Measurements from ENCODE around the gene TMEM60. TPM values are rescaled to one million over a fixed set of nuclear protein-coding genes. Genes with fewer than 3 reads are reported as not detected.
A peak's percentile ranks its signal among the peaks of the same experiment; 100 is the strongest.

The TMEM60 gene
- total and polyA plus RNA-seq, 2 of the 13 experiments (the other 11 are each of a cell fraction or from before 2014, with no cell fraction given) = 25.6 to 27.7 TPM

- TF ChIP-seq NR2F2 (IDR thresholded peaks at IDR 0.05; ENCODE audit: borderline replicate concordance, low read depth) = no peak
- TF ChIP-seq, protein P1, sequence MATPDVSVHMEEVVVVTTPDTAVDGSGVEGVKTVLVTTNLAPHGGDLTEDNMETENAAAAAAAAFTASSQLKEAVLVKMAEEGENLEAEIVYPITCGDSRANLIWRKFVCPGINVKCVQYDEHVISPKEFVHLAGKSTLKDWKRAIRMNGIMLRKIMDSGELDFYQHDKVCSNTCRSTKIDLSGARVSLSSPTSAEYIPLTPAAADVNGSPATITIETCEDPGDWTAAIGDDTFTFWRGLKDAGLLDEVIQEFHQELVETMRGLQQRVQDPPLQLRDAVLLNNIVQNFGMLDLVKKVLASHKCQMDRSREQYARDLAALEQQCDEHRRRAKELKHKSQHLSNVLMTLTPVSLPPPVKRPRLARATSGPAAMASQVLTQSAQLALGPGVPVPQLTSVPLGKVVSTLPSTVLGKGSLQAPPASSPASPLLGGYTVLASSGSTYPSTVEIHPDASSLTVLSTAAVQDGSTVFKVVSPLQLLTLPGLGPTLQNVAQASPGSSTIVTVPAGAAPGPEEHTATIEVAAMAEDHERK (CRISPR knock-in tag; IDR thresholded peaks at IDR 0.05; ENCODE audit: low read depth) = no peak; the same call in 1 of the 2 replicates
- TF ChIP-seq ZNF264 (CRISPR knock-in tag; IDR thresholded peaks at IDR 0.05) = peak; percentile 38; the same call in 1 of the 2 replicates
- TF ChIP-seq REPIN1 (CRISPR knock-in tag; IDR thresholded peaks at IDR 0.05; ENCODE audit: borderline replicate concordance, low read depth) = peak; percentile 71
- peak; percentile 31; the same call in 1 of the 2 replicates for TF ChIP-seq ZNF446 (CRISPR knock-in tag; IDR thresholded peaks at IDR 0.05)
- TF ChIP-seq GATAD2A (CRISPR knock-in tag; IDR thresholded peaks at IDR 0.05) = peak; percentile 50
- TF ChIP-seq CHD2 (IDR thresholded peaks at IDR 0.05; ENCODE audit: low read depth, low read length) = peak; percentile 74
- peak; percentile 59 for TF ChIP-seq KAT8 (CRISPR knock-in tag; IDR thresholded peaks at IDR 0.05)
- no peak; the same call in 1 of the 2 replicates for TF ChIP-seq ZSCAN12 (CRISPR knock-in tag; IDR thresholded peaks at IDR 0.05)
- peak; percentile 18; the same call in 1 of the 2 replicates for TF ChIP-seq ARNTL (CRISPR knock-in tag; IDR thresholded peaks at IDR 0.05)
- no peak for TF ChIP-seq ZNF225 (CRISPR knock-in tag; IDR thresholded peaks at IDR 0.05)
- TF ChIP-seq, protein P2, sequence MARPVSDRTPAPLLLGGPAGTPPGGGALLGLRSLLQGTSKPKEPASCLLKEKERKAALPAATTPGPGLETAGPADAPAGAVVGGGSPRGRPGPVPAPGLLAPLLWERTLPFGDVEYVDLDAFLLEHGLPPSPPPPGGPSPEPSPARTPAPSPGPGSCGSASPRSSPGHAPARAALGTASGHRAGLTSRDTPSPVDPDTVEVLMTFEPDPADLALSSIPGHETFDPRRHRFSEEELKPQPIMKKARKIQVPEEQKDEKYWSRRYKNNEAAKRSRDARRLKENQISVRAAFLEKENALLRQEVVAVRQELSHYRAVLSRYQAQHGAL (CRISPR knock-in tag; IDR thresholded peaks at IDR 0.05; ENCODE audit: not compliant biosample characterization) = no peak
- no peak for TF ChIP-seq FOXJ3 (CRISPR knock-in tag; IDR thresholded peaks at IDR 0.05; ENCODE audit: borderline replicate concordance)
- no peak; the same call in 1 of the 2 replicates for TF ChIP-seq SALL2 (CRISPR knock-in tag; IDR thresholded peaks at IDR 0.05)
- 0 out of 2 replicates have a peak, but pooled peaks have one; percentile 56 for TF ChIP-seq ZNF235 (CRISPR knock-in tag; IDR thresholded peaks at IDR 0.05; ENCODE audit: borderline replicate concordance)
- peak; percentile 52; the same call in 1 of the 2 replicates for TF ChIP-seq ZNF34 (CRISPR knock-in tag; IDR thresholded peaks at IDR 0.05; ENCODE audit: borderline replicate concordance)
- no peak for TF ChIP-seq ZNF720 (CRISPR knock-in tag; IDR thresholded peaks at IDR 0.05)
- peak; percentile 88 for TF ChIP-seq KMT2A (CRISPR knock-in tag; IDR thresholded peaks at IDR 0.05)
- peak; percentile 97 for TF ChIP-seq PBX3 (CRISPR knock-in tag; IDR thresholded peaks at IDR 0.05; ENCODE audit: borderline replicate concordance)
- TF ChIP-seq ATF1 (CRISPR knock-in tag; IDR thresholded peaks at IDR 0.05) = peak; percentile 83
- no peak for TF ChIP-seq MTF2 (CRISPR knock-in tag; IDR thresholded peaks at IDR 0.05; ENCODE audit: borderline replicate concordance)
- peak; percentile 87 for TF ChIP-seq ZMYM4 (CRISPR knock-in tag; IDR thresholded peaks at IDR 0.05)
- no peak for TF ChIP-seq SNAI1 (CRISPR knock-in tag; IDR thresholded peaks at IDR 0.05; ENCODE audit: borderline replicate concordance)
- no peak for TF ChIP-seq GPN1 (CRISPR knock-in tag; IDR thresholded peaks at IDR 0.05; ENCODE audit: borderline replicate concordance)
- TF ChIP-seq TAF1 (CRISPR knock-in tag; IDR thresholded peaks at IDR 0.05) = peak; percentile 74
- peak; percentile 68 for TF ChIP-seq RAD21 (CRISPR knock-in tag; IDR thresholded peaks at IDR 0.05)
- no peak for TF ChIP-seq TRIM22 (IDR thresholded peaks at IDR 0.05)
- no peak for TF ChIP-seq RAD51 (IDR thresholded peaks at IDR 0.05; ENCODE audit: borderline replicate concordance)
These were observed at the start of gene TMEM60, which contains the start of gene PHTF2 (continued) for GRCh38 chr7:77798394-77799077.

Measured in HepG2 (cell line).